OCI-M2 (cell line): ENCODE measurements around the gene DUSP18.
"Not testable (repeated sequence)": the region's sequence is repeated elsewhere in the genome, so short reads cannot be mapped to it uniquely, and the experiment has no call there.

Experiments
- DNase-seq: peaks from one replicate; lab custom pipeline; 2025; ENCODE audit not compliant: unreplicated experiment; lab: John Stamatoyannopoulos, UW

DUSP18 gene

DNA sequence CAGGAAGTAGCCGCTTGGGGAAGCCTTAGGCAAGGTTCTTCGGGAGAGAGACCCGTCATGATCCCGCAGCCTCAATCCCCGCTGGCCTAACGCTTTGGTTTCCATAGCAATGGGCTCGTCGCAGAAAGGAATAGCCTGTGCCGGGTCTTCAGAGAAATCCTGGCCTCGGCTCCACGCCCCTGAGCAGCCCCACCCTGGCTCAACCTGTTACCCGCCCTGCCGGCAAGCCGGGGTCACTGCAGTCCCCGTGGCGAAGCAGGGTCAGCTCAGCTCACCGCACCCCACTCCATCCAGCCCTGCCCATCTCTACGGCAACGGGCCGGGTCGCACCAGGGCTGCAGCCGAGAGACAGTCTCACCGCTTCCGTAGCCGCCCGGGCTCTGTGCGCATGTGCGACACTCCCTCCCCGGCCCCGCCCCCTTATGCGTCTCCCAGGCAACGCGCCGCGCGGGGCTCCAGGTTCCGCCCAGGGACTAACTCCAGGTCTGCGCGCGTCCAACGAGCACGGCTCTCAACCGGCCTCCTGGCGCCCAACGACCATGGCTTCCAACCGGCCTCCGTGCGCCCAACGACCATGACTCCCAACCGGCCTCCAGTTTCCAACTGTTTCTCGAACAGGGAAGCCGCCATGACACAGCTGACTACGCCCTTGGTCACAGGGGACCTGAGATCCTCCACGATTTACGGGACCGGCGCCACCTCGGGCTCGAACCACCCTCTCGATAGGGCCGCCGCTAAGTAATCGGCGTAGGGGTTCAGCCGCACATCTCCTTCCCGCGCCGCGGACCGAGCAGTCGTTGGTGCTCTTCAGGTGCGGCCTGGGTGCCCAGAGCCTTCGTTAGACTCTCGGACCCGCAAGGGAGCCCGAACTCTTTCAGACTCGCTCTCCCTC lies at the start of gene DUSP18:
Gene DUSP18 (minus strand): TSS at position 382 of the 892 bp plus-strand sequence. CDS start 3,872 bp downstream, outside the sequence.
- peak; percentile 34 for DNase-seq

DNA sequence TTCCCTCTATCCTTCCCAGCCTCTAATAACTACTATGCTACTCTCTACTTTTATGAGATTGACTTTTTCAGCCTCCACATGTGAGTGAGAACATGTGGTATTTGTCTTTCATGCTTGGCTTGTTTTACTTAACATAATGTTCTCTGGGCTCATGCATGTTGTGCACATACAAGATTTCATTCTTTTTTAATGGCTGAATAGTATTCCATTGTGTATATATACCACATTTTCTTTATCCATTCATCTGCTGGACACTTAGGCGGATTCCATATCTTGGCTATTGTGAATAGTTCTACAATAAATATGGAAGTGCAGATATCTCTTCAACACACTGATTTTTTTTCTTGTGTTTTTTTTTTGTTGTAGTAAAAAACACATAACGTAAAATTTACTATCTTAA lies 46.4 kb upstream of the DUSP18 start:
- no peak for DNase-seq

DNA sequence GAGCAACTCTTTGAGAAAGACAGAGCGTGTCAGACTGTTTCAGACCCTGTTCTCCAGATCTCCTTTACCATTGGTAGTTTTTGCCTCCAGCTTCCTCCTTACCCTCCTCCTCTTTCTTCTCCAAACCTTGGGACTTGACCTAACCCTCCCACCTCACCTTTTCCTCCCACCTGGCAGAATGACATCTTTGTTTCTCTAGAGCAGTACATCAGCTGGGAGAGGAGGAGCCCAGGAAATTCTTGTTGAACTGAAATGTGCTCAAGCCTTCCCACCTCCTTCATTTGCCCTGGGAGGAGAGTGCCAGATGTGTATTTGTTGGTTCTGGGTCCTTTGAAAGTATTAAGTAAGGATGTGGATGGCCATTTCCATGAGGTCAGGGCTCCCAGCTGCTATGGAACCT lies 44.4 kb upstream of the DUSP18 start:
- no peak for DNase-seq

DNA sequence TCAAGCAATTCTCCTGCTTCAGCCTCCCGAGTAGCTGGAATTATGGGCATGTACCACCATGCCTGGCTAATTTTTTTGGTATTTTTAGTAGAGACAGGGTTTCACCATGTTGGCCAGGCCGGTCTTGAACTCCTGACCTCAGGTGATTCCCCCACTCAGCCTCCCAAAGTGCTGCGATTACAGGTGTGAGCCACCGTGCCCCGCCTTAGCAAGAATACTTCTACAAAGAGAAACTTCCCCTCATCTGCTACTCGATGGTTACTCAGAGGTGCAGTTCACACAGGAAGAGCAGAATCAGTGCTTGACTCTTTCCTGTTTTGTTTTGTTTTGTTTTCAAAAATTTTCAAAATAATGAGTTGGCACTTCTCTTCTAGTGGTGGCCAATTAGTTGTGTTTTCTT lies 42.3 kb upstream of the DUSP18 start:
- DNase-seq = not testable (repeated sequence)

DNA sequence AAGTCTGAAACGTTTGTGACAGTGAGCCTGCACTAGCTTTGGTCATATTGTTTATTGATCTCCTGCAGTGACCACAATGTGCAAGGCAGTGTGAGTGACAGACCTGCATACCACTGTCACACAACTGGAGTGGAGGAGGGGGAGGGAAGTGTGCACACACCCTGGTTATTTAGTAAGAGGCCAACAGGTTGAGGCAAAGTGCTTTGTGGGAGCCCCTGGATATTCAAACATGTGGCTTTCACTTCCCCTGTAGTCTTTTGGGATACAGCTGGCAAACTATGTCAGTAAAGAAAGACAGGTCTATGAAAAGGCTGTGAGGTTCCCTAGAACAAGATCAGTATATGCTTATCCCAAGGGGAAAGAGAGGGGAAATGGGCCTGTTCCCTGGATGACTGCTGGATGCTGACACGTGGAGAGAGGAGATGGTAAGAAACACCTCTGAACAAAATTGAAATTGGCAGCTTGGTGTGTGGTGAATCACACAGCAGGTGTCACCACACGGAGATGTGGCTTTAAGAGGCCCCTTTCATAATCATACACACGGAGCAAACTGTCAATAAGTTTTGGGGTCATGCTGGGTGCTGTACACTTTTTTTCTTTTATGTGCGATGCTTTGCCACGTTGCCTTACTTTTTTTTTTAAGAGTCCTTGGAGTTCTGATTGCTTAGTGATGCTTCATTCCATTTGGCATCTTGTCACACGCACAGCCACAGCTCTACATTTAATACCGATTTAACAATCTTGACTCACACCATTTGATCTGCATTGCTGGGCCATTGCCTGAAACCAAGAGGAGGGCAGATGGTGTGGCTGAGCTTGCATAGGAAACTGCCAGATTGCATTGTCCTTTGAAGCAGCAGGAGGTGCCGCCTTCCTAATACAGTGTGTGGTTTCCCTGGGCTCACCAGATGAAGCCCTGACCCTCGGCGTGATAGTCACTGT lies 38.3 kb upstream of the DUSP18 start:
- DNase-seq = no peak

DNA sequence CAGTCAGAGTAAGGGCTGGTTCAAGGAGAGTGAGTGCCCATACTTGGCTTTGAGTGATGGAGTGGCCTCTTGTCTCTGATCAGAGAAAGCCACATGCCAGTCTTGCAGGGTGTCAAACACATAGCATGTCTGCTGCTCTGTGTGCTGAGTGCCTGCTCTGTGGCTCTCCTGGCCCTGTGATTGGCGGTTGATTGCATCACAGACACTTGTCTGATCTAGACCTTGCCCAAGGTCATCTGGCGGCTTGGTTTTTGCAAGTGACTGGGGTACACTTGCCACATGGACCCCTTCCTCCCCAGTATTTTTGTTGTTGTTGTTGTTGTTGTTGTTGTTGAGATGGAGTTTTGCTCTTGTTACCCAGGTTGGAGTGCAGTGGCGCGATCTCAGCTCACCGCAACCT lies 37.3 kb upstream of the DUSP18 start:
- no peak for DNase-seq

DNA sequence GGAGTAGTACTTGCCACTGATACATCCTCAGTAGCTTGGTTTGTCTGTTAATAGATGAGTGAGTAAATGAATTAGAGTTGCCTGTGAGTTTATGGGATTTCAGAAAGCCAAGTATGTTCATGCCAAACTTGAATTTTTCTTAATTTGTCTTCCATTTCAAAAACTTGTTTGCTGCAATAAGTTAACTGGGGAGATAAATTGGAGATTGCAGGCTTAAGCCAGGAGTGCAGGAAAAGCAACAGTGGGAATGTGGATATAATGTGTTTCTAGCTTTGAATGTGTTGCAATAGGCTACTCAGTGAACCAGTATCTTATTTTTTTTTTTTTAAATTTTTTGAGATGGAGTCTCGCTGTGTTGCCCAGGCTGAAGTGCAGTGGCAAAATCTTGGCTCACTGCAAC lies 35.2 kb upstream of the DUSP18 start:
- DNase-seq = no peak

DNA sequence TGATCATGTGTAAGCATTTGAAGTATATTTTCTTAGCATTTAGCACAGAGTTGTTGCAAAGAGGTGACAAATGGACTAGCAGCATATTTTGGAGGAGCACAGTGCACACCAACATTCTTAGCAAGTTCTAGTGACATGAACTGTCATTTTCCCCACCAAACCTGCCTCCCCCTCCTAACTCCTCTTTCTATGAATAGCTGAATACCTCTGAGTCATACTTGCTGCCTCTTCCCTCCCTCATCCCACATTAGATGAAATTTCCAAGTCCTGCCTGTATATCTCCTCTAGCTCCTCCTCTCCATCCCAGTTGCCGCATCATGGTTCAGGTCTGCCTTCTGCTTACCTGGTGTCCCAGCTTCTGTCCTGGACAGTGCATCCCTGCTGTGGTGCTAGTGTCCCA lies 34.2 kb upstream of the DUSP18 start:
- no peak for DNase-seq

DNA sequence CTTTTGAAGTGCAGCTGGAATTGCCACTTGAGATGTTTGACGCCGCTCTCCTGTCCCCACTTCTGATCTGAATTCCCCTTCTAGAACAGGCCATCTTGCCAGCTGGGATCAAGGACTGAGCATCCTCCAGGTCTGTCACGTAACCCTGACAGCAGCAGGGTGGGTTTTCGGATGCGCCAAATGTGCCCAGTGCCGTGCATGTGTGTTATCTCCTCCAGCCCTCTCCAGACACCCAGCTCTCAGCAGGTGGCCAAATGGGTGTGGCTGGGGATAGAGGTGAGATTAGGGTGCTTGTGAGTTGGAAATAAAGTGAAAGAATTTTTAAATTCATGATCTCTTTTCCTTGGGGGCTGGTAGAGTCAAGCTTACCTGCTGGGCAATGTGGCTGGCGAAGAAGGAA lies 30.3 kb upstream of the DUSP18 start:
- no peak for DNase-seq

DNA sequence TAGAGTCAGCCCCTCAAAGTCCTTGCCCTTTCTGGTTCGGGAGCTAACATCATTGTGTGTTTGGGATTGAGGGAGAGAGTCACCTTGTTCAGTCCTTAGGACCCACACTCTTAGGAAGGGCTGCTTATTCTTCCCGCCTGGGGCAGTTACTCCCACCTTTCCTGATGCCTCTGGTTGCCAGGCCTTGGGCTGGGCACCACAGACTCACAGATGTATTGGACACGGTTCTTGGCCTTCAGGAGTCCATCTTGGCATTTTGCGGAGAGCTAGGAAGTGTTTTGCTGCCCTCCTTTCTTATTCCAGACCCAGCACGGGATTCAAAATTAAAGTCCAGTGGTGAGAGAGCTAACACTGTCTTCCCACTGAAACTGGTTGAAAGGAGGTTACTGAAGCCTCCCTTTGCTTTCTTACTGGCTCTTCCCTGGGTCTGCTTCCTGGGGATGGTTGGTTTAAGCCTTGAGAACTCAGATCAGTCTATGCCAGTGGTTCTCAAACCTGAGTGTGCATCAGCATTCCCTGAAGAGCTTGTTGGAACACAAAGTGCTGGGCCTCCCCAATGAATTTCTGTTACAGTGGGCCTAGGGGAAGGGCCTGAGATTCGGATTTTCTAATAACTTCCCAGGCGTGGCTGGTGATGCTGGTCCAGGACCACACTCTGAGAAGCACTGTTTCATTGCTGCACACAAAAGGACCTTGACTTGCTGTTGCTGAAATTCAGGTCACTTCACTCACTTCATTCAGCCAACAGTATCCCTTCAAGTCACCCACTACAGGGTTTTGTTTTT lies 28.4 kb upstream of the DUSP18 start:
- DNase-seq = no peak

DNA sequence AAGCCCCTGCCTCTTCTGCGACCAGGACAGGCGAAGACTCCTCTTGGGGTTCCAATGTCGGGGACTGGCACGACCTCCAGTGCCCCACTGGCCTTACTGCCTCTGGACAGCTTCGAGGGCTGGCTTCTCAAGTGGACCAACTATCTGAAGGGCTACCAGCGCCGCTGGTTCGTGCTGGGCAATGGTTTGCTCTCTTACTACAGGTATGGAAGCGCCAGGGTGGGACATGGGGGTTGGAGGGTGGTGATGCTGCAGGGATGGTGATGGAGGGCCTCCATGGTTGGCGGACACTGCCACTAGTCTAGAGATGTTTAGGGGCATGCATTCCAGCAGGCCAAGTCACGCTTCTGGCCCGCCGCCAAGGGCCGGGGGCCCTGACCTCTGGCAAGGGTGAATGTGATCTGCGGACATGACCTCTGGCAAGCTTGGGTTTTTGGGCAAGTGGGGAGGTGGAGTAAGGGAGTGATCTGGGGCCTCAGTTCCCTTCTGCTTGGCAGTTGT lies 27.7 kb upstream of the DUSP18 start:
- DNase-seq = no peak

DNA sequence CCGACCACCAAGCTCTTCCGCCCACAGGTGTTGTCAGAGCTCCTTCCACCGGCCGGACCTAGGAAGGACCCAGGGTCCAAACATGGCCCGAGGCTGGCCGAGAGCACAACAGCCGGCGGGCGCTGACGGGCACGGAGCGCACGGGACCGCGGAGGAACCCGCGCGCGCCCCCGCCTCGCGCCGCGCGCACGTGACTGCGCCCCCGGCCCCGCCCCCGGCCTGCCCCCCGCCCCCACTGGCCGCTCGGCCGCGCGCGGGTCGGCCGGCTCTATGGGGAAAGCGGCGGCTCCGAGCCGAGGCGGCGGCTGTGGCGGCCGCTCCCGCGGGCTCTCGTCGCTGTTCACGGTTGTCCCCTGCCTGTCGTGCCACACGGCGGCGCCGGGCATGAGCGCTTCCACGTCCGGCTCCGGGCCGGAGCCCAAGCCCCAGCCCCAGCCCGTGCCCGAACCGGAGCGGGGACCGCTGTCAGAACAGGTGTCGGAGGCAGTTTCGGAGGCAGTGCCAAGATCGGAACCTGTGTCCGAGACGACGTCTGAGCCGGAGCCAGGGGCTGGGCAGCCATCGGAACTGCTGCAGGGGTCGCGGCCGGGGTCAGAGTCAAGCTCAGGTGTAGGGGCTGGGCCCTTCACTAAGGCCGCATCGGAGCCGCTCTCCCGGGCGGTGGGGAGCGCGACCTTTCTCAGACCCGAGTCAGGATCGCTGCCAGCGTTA lies 27.1 kb upstream of the DUSP18 start, which contains the start of gene OSBP2:
Gene OSBP2 (plus strand): TSS at position 235 of the 711 bp plus-strand sequence. CDS start 36 bp downstream, at position 271.
- DNase-seq = no peak

DNA sequence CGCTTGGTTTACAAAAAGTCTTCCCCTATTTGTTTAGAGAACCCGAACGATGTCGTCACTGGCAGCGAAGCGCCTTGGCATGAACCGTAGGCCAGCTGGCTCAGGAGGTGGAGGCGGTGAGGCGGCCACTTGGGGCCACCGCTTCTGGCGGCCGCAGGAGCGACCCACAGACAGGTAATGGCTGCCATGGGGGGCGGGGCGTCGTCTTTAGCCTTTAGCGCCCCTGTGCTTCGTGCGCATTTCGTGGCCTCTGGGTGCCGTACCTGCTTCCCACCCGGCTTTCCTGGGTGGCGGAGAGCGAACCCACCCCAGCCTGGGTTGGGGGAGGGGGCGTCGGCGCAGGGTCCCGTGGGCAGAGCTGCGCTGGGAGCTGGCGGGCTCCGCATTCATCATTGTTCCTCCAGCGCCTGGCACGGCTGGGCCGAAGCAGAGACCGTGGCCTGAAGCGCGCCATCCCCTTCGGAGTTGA lies 26.5 kb upstream of the DUSP18 start:
- no peak for DNase-seq

DNA sequence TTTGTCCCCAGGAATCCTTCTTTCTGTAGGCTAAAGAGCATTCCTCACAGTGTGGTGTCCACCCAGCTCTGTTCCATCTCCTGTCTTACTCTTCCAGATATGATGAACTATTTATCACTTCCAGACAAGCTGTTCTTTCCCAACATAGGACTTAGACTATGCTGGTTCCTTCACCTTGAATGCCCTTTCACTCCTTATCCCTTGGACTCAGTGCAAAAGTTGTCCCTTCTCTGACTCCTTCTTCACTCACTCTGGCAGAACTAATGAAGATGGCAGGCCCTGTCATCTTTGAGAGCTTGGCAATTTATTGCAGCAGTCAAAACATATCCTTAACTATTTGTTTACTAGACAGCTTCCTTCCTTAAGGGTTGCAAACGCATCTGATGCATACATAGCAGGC lies 23.5 kb upstream of the DUSP18 start:
- no peak for DNase-seq

DNA sequence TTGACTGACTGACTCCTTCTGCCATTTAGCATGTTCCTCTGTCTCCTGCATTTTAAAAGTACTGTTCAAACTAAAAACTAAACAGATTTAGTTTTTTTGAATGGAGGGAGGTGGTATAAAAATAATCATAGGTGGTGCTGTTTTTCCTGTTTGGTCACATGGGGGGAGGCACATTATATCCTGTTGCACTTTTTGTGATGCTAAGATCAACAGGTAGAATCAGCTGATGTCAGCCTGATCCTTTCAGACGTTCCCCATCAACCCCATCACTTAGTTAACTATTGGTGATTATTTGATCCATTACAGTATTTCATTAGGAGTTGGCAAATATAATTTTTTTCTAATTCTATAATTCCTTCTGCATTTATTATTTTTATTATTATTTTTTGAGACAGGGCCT lies 21.9 kb upstream of the DUSP18 start:
- no peak for DNase-seq

DNA sequence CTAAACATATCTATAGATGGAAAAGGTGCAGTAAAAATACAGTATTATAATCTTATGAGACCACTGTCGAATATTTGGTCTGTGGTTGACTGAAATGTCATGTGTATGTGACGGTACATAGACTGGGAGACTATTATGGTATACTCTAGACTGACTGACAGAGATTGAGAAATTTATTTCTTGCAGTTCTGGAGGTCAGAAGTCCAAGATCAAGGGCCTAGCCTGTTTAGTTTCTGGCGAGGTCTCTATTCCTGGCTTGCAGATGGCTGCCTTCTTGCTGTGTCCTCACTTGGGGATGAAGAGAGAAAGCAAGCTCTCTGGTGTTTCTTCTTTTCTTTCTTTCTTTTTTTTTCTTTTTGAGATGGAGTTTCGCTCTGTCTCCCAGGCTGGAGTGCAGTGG lies 19.7 kb upstream of the DUSP18 start:
- no peak for DNase-seq

DNA sequence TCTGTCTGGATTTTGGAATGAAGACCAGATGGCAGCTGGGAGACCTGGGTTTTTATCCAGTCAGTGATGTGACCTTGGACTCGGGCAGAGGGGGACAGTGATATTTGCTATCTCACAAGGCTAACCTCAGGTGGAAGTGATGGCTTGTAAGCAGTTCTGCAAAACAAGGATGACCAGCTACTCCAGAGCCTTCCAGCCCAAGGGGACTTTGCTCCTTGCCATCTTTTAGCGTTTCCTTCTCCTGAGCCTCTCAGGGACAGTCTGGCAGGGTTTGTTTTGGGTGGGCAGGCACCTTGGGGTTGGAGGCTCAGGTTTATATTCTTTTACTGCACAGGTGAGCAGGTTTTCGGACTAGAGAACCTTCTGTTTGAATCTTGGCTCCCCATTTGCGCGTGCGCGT lies 17.5 kb upstream of the DUSP18 start:
- no peak for DNase-seq

DNA sequence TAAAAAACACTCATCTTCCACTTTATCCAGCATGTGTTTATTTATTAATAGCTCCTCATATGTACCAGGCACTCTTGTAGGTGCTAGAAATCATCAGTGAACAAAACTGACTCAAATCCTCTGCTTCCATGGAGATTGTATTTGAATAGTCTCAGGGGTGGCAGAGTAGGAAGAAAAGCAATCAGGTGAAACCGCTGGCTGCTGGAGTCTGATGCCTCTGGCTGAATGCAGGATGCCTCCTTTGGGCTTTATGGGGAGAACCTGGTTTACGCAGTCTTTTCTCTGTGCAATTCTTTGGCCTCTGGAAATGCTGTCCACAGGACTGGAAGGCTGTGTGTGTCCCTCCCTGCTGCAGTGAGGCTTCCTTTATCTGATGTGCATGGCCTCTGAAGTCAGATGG lies 14.2 kb upstream of the DUSP18 start:
- no peak for DNase-seq

DNA sequence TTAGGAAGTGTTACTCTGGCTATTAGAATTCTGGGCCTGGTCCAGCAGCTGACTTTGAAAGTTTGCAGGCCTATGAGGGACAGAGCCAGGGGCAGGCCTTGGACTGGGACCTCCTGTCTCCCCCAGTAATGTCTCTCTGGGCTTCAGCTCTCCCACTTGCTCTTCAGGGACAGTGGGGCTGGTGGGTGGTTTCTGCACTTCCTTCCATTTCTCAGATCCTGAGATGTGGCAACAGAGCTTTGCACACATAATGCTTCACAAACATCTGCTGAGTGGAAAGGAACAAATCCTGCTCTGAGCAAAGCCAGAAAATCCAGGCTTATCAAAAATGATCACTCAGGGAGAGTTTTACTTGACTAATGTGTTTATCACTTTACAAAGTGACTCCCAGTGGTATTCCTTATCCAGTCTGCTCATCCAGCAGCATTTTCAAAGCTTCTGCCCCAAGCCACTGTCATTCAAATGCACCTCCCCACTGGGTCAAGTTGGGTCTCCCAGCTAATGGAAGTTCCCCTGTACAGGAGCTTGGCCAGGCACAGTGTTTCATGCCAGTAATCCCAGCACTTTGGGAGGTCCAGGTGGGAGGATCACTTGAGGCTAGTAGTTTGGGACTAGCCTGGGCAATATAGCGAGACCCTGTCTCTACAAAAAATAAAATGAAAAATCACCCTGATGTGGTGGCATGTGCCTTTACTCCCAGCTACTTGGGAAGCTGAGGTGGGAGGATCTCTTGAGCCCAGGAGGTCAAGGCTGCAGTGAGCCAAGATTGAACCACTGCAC lies 13.5 kb upstream of the DUSP18 start:
- DNase-seq = no peak
